Stimulated activated CD4-positive, alpha-beta T cell treated with anti-CD3 and anti-CD28 coated beads, Interleukin-2, amount 100 ng/mL, for 4 hours (primary cell): ENCODE measurements around the gene CHAF1B.

Experiments
- DNase-seq: peaks from one replicate; pipeline ENCODE4 v3.0.0-alpha.2; 2020; ENCODE audit warnings: low read depth

The CHAF1B gene

GRCh38 chr21:36428761-36429432 lies 43.7 kb downstream of the CHAF1B start:
- DNase-seq: no peak

DNA sequence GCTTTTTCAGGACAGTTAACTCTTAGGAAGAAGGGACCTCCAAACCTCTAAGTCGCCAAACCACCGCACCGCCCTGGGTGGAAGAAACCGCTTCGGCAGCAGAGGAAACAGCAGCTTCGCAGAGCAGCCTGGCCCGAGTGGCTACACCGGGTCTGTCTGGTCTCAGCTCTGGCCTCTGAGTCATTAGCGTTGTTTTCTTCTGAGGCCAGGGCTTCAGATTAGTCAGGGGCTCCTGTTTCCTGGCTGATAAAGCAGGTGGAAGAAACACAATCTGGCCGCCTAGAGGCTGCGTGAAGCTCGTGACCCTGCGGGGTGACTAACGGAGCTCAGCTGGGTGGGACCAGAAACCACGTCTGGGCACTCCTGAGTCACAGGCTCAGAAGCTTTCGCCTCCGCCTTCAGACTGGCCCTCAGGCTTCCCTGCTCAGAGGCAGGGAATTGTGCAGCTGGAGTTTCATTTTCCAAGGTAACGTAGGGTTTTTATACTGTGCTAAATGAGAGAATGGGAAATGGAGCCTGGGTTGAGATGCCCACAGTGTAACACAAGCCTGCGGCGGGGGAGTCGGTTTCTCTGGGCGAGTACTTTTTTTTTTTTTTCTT lies 44.9 kb downstream of the CHAF1B start:
- peak; percentile 47 for DNase-seq

DNA sequence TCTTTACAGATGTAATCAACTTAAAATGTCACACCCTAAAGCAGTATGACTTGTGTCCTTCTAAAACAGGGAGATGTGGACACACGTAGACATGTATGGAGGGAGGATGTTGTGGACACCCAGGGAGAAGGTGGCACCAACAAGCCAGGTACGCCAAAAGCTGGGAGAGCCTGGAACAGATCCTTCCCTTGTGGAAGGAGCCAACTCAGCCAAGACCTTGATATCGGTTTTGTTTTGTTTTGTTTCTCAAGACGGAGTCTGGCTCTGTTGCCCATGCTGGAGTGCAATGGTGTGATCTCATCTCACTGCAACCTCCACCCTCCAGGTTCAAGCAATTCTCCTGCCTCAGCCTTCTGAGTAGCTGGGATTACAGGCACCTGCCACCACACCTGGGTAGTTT lies 45.6 kb downstream of the CHAF1B start:
- no peak for DNase-seq

DNA sequence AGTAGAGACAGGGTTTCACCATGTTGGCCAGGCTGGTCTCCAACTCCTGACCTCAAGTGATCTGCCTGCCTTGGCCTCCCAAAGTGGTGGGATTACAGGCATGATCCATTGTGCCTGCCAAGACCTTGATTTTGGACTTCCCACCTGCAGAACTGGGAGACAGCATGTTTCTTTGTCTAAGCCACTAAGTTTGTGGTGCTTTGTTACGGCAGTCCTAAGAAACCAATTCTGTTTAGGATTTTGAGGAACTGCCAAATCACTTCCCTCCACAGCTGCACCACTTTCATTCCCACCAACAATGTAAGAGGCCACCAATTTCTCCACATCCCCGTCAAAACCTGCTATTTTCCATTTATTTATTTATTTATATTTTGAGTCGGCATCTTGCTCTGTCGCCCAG lies 46.1 kb downstream of the CHAF1B start:
- DNase-seq: no peak

DNA sequence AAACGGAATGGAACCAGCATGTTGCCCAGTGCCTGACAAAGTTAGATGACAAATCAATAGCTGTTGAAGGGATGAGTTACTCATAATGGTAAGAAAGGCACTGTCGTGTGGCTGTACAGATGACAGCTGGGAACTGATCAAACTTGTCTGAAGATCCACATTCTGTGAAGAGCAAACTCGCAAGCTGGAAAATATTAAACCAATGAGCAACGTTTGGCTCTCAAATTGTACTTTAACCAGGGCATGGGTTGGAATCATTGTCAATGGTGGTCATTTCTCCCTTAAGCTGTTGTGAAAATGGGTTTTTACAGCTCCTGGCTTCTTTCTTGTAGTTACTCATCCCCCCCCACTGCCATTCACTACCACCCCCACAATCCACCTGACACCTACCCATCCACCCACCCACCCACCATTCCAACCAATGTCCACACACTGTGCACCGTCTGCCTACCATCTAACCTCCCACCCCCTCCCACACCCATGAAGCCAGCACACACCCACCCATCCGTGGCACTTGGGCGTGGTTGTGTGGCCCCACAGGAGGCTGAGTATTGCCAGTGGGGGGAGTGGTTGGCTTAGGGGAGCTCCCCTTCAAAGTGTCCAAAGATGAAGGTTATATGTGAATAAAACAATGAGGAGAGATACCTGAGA lies 48.0 kb downstream of the CHAF1B start:
- no peak for DNase-seq

DNA sequence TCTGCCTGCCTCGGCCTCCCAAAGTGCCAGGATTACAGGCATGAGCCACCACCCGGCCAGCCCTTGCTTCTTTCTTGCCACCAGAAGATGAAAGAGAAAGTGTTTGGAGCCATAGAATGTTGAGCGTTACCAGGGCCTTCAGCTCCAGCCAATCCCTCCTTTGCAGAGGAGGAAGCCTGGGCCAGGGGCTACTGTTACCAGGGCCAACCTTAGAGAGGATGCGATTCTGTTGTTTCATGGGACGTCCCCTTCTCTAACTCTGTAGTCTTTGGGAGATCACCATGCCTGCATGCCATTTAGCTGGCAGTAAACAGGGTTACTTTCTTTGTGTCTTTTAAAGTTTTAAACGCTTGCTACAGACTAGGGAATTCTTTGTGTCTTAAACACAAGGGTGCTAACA lies 49.0 kb downstream of the CHAF1B start:
- no peak for DNase-seq

- no peak for DNase-seq
These were observed 51.9 kb downstream of the CHAF1B start for GRCh38 chr21:36436829-36437744.

DNA sequence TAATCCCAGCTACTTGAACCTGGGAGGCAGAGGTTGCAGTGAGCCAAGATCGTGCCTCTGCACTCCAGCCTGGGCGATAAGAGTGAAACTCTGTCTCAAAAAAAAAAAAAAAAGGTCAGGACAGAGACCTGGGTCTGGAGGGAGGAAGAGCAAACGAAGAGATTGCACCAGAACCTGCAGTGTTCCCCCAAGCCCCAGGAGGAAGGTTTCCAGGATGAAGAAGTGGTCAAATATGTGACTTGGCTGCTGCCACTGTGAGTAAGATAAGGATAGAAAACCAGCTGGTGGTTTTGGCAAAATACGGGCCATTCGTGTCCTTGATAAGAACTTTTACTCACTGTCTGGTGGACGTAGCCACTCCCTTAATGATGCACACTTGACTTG lies 52.5 kb downstream of the CHAF1B start:
- DNase-seq: no peak

GRCh38 chr21:36441715-36442114 lies 56.5 kb downstream of the CHAF1B start:
- no peak for DNase-seq

GRCh38 chr21:36446301-36446700 lies 61.1 kb downstream of the CHAF1B start:
- DNase-seq: no peak

GRCh38 chr21:36450511-36450910 lies 65.3 kb downstream of the CHAF1B start:
- DNase-seq: no peak

DNA sequence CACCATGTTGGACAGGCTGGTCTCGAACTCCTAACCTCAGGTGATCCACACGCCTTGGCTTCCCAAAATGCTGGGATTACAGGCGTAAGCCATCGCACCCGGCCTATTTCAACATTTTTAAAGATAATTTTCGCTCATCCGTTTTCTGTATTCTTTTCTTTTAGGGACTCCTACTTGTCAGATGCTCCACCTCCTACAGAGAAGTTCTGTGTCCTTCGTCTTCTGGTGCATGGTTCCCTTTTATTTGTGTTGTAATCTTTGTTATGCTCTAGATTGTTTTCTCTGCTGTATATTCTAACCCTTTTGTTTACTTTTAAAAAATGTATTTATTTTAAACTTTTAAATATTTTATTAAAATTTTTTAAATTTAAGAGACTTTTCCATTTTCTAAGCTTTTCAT lies 66.3 kb downstream of the CHAF1B start:
- DNase-seq: no peak

DNA sequence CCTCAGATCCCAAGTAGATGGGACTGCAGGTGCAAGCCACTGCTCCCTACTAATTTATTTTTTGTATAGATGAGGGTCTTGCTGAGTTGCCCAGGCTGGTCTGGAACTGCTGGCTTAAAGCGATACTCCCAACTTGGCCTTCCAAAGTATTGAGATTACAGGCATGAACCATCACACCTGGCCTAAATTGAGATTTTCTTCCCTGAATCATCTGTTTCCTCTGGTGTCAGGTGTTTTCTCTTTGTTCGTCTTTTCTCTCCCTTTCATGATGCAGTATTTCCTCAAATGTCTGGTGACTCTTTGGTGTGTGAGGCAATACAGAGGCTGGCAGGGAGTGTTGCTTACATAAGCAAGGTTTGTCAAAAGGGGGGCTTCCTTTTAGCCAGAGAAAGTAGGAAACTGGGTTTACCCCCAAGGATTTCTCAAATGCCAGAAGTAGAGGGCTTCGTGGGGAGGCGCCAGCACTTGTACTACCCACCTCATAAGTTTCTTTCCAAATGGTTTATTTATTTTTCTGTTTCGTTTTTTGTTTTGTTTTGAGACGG lies 67.2 kb downstream of the CHAF1B start:
- DNase-seq: no peak

- DNase-seq: no peak
These were observed 68.9 kb downstream of the CHAF1B start for GRCh38 chr21:36454093-36454531.

DNA sequence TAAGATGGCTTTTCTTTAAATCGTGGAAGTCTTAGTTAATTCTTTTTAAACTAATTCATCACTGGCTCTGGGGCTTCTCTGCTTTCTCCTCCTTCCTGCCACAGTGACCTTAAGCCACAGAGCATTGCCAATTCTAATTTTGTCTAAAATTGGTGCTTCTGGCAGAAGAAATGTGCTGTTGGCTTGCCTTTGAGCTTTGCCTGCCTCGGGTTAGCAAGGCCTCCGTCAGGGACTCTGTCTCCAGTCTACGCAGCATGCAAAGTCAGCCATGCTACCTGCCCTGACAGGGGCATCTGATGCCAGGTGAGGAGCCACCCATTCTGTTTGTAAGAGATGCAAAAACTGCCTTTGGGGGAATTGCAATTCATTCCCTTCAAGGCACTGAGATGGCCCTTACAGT lies 69.5 kb downstream of the CHAF1B start:
- no peak for DNase-seq

DNA sequence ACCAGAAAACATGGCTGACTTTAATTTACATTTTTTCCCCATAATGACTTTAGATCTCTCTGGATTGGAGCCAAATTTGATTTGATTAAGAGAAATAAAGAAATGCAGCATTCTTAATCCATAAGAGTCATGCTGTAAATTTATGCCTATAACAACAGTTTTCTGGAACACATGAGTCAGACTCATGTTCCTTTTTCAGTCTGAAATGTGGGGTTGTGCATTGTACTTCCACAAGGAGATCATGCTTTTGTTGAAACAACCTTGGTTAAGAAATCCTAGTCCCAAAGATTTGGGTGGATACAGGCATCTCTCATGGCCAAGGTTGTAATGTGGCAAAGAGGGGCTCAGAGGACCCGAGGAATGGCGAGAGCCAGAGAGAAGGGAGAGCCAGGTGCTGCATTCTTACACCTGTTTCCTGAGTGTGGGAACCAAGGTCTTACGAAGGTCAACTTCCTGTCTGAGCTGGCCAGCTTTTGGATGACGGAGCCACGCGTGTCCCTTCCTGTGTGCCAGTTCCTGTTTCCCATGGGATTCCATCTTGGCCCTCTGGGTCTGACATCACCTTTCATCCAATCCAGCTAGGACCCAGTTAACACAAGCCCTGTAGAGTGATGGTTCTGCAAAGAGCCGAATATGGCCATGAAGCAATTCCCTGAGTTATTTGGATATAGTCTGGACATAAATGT lies 71.7 kb downstream of the CHAF1B start:
- no peak for DNase-seq

DNA sequence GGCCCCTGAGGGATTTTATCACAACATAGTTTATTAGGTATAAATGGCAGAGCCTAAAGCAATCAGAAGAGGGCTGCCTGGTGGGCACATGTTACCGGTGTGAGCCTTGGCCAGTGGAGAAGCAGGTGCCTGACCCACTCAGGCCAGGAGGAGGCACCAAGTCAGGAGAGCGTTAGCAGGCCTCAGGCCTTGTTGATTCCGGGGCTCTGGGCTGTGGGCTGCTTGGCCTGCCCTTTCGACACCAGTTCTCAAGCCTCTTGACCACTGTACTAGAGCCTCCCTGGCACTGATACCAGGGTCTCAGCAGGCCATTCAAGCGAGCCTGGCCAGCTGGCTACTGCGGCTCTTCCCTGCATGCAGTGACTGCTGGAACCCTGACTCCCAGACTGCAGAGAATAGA lies 73.9 kb downstream of the CHAF1B start:
- DNase-seq: no peak

DNA sequence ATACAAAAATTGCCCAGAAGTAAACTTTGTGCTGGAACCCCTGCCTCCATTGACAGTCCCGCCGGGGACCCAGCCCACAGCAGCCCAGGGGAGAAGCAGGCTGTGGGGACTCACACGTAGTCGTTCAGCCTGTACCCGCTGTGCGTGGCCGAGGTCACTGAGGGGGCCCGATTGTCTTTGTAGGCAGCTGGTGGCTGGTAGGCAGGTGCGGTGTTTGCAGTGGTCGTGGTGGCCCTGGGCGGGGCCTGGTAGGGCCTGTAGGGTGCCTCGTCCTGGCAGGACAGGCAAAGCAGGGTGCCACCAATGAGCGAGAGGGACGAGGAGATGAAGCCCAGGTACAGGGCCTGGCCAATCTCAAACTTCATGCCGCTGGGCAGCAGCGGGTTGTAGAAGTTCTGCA lies 75.7 kb downstream of the CHAF1B start:
- no peak for DNase-seq

DNA sequence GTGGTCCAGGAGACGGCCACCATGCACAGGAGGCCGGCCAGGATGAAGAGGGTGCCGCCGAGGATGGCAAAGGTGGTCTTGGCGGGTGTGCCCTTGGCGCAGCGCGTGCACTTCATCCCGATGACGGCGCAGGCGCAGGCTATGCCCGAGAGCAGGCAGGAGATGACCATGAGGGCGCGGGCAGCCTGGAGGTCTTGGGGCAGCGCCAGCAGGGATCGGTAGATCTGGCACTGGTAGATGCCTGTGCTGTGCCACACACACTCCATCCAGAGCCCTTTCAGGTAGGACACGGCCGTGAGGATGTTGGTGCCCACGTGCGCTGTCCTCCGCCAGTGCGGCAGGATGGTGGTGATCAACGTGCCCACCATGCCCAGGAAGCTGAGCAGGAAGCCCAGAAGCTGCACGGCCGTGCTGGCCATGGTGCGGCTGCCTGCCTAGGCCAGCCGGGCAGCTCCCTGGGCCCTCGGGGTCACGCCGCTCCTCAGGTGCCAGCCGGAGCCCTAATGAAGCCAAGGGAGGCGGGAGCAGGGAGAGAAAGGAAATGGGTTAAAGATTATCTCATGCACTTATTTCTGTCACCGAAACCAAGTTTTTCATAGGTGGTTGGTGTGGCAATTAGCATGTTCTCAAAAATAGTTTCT lies 76.2 kb downstream of the CHAF1B start:
- DNase-seq: no peak

DNA sequence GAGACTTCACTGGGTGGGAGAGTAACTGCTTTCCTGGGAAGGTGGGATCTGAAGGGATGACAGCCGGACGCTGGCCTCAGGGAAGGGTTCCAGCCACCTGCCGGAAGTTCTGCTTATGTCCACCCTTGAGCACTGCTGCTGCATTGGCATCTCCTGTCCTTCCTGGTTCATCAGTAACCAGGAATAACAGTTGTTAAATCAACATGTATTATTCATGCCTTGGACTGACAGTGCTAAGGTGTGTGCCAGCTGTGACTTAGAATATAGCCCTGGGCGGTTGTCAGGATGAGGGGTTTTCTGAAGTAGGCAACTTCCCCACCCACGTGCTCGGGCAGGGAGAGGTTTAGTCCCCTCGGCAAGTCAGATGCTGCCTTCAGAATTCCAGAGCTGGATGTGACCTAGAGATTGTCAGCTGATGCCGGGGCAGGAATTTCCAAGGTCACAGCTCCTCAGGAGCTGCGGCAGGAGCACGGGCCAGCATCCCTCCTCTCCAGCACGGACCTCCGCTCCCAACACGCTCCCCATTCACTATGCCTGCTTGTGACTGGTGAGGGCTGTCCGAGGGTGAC lies 76.8 kb downstream of the CHAF1B start:
- no peak for DNase-seq

GRCh38 chr21:36463204-36463603 lies 78.0 kb downstream of the CHAF1B start:
- no peak for DNase-seq
